ENCODE data around the gene TMEM18.

TMEM18 gene

GRCh38 chr2:633371-633770 lies 43.8 kb downstream of the TMEM18 start:
- DNase-seq, result no peak

DNA sequence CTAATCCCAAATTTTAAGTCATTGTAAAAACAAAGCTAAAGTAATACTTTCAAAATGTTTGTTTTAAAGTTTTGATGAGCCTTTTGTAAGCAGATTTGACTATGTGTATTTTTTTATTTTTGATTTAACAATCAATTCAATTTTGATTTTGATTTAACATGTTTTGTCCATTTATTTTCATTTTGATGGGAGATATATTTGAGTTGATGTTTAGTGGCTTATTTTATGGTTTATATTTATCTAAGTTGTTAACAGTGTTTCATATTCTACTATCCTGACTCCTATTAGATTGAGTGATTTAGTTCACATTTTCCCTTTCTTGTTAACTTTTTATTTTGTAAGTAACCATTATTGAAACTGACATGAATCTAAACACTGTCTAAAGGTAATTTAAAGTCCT lies 44.7 kb downstream of the TMEM18 start:
- no peak for DNase-seq

GRCh38 chr2:631741-632140 lies 45.5 kb downstream of the TMEM18 start:
- DNase-seq, result no peak

DNA sequence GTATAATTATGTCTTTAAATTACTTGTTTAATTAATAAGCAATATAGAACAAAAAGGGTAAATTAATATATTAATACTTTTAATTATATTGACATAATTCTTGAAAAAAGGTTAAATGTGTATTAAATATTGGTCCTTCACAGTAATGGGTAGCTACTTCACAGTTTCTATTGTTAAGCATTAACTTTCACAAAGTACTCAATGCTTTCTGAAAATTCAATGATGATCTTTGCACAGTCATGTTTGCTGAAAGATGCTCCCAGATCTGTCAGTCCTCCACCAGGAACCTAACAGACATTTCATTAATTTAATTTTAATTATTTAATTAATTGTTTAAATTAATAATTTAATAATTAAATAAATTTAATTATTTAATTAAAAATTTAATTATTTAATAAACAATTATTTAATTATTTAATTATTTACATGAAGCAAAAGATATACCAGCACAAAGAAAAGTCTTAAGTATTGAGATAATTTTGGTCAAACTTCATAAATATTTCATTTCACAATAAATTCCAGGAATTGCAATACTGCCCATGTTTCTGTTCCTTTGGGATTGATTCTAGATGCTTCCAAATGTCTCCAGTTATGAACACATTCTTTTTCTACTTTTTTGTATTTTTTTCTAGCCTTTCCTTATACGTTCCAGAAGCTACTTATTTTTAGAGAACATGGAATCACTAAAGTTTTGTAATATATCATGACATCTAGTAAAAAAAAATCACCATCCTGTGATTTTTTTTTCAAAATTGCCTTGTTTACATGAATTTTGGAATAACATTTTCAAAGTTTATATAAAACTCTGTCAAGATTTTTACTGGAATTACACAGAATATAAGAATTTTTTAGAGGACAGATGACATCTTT lies 46.5 kb downstream of the TMEM18 start:
- no peak for DNase-seq

GRCh38 chr2:629961-630360 lies 47.2 kb downstream of the TMEM18 start:
- no peak for DNase-seq

DNA sequence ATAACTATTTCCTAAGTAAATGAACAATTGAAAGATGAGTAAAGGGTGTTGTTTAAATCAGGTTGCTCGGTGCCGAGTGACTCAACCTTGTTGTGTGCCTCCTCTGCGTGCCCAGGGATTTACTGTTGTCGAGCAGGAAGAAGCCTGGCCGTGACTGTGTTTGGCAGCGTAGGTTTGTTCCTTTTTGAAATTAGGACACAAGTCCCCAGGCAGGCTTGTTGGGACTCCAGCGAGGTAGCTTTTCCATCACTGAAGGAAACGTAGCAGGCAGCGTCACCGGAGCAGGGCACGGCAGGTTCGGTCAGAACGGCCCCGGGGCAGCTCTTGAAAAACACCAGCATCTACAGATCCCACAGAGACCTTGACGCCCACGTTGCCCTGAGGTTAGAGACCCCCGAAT lies 48.6 kb downstream of the TMEM18 start:
- no peak for DNase-seq

DNA sequence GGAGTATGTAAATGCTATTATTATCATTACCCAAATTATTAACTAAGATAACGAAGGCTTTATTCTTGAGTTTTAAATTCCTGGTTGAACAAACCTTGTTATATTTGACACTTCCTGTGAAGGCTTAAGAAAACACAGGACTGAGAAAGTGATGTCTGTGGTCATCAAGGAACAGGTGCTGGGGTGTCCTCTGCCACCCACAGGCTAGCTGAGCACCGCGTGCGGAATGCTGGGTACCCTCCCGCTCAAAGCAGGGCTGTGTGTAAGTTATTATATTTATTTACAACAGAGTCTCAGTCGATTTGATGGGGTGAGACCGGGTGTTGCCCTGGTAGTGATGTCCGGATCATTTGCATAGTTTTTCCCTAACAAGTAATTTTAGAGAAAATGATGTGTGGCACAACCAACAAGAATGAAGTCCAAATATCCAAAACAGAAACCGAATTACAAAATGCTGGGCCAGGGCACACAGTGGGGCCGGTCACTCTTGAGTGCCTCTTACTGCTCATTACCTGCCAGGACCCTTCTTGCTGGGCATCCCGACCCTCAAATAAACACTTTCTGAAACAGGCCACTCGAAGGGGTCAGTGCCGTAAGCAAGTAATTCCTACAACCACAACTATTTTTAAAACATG lies 49.2 kb downstream of the TMEM18 start:
- DNase-seq, result no peak

GRCh38 chr2:627340-627709 lies 49.9 kb downstream of the TMEM18 start:
- no peak for DNase-seq

GRCh38 chr2:626491-627339 lies 50.5 kb downstream of the TMEM18 start:
- DNase-seq, result no peak

GRCh38 chr2:625415-626333 lies 51.5 kb downstream of the TMEM18 start:
- no peak for DNase-seq

DNA sequence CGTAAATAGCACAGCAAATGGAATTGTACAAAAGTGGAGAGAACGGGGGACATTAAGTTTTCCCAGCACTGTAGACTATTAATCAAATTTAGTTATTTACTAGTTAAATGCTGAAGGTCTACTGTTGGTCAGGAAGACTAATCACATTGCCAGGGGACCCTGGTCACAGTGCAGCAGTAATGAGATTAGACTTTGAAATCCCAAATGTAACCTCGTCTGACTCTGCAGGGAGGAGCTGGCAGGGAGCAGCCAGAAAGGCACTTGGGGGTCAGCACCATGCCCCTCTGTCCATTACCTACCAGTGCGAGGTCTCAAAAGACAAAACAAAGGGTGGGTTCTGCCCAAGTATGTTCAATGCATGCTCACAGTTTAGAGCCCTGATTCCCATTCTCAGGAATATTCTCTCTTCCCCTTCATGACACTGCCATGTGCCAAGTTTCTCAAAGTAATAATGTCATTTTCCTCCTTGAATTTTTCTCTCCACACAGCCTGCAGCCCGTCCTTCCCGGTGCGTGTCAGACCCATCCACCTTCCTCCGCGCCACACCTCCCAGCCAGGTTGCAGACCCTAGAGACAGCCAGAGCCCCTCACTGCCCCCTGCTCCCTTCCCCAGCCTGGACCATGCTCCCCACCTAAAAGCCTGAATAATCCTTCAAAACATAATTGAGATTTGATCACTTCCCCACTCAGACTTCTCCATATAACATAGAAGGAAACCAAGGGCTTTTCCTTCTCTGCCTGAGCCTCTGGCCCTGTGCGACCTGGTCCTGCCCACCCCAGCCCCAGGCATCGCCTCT lies 52.5 kb downstream of the TMEM18 start:
- DNase-seq, result no peak

- DNase-seq, result no peak
Measured at GRCh38 chr2:624096-624495, 53.1 kb downstream of the TMEM18 start.

DNA sequence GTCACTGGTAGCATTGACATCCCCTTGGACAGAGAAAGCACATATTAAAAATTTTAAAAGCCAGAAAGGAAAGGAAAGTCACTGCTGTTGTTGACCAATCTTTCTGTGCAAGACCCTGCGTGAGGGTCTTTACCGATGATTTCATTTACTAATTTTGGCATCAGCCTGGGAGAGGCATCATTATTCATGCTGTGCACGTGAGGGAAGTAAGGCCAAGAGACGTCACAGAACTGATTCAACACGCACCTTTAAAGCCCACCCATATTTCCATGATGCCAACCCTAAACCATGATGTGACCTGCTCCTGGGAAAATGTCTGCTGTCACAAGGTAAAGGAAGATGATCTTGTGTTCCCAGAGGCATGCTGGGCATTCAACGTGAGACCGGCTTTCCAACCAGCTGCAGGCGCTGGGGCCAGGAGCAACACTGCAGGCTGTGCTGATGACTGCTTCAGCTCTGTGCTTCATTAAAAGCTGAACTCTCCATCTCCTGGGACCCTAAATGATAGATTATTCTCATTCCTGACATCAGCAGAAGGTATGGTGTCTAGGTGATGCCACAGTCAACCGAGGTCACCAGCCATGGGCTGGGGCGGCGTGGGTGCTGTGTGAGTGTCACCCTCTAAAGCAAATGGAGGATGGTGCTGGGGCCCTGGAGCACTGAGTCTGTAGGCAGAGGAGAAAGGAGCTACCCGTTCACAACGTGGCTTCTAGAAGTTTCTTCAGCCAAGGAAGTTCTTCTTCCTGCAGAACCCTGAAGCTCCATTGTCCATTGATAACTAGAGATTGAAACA lies 53.9 kb downstream of the TMEM18 start:
- no peak for DNase-seq

- no peak for DNase-seq
Measured at GRCh38 chr2:622357-622756, 54.8 kb downstream of the TMEM18 start.

DNA sequence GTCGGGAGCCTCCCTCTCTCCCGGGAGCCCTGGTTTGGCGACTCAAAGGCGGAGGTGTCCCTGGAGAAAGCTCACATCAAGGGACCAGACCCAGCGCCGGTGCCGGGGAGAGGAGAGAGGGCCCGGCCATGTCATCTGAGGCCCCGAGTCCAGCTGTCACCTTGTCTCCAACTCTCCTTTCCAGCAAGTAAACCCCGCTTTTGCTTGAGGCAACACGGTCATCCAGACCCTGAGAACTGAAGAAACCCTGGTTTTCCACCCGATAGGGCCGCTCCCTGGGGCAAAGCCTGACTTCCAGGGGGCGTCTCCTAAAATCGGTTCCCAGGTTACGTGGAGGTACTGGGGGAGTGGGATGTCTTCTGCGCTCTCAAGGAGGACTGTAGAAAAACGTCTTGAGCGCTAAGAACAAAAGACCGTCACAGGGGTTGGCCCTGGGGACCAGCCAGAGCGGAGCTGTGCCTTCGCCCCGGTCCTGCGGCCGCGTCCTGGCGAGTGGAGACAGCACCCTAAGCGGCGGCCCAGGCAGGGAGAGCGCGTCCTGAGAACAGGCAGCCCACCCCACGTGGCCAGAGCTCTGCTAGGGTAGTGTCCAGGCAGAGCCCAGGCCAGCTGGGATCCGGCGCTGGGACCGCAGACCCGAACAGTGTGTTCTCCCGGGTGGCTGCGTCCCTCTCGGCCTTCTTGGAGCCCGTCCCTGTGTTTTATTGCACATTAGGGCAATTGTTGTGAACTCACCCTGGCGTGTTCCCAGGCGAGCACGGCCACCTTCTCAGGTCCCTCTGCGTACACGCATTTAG lies 55.7 kb downstream of the TMEM18 start:
- DNase-seq, result no peak

DNA sequence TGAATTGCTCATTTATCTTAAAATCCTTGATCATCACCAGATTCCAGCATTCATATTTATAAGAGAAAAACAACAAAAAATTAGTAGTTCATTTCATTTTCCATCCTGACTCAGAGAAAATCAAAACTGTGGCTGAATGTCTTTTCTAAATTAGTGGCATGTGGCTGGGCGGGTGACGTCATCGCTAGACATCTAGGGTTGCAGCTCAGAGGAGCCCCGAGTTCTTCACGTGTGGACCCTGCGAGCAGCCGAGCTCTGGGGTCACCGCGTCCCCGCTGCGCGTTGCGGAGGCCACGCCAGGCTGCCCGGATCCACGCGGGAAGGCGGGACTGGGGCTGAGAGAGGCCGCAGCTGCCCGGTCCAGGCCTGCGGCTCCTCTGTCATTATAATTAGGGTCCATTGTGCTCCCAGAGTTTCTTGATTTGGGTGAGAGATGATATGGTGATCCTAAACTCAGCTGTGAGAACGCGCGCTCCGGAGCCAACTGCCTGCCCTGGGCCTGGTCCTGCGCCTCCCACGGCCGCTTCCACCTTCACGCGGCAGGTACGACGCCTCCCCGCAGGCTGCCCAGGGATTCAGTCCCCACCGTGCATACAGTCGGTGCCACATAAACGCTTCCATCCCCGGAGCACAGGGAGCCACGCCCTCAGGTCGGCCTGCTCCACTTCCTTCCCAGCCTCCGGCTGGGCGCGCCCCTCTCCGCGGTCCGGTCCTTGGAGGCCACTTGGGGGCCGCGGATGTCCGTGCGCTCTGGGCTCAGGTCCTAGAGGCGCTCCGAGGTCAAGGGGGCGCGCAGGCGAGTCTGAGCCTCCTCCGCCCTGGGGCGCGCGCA lies 56.5 kb downstream of the TMEM18 start:
- DNase-seq, result no peak

DNA sequence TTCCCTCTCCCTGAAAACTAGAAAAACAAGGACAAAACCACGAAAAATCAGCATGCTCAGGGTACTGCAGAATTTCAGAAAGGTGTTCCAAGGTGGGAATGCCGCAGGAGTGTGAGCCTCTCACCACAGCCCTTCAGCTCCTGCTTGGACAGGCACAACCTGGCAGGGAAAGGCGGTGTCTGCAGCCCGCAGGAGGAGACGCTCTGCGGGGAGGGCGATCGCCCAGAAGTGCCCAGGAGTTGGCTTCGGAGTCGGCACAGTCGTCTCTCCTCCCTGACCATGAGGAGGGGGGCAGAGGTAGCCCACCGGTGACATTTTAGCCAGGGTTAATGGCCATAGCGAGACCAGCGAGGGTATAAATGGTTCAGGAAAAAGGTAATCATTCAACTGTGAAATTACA lies 57.2 kb downstream of the TMEM18 start:
- DNase-seq, result no peak

GRCh38 chr2:618422-618990 lies 58.7 kb downstream of the TMEM18 start:
- no peak for DNase-seq

DNA sequence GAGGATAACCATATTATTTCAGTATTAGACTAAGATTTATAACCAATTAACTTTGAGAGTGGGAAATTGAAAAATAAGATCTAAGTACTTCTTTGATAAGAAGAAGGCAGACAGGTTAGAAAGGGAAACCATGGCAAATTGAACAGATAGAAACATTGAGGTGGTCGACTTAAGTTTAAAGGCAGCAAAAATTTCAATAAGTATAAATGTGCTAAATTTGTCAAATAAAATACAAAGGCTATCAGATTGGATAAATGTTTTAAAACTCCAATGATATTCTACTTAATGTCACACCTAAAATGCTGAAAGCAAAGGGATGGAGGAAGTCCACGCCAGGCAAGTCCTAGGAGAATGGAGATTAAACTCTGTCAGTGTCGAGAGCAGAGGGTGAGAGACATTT lies 59.2 kb downstream of the TMEM18 start:
- DNase-seq, result no peak
